GM18861 (cell line): Measurements from ENCODE around the gene ZBTB46.
"Not testable (repeated sequence)": the region's sequence is repeated elsewhere in the genome, so short reads cannot be mapped to it uniquely, and the experiment has no call there.

ENCODE experiments used
- ATAC-seq: cut with Tn5 transposase; IDR thresholded peaks from one replicate; pipeline ENCODE4 v1.9.1; 2021; ENCODE audit not compliant: unreplicated experiment

Gene ZBTB46

DNA sequence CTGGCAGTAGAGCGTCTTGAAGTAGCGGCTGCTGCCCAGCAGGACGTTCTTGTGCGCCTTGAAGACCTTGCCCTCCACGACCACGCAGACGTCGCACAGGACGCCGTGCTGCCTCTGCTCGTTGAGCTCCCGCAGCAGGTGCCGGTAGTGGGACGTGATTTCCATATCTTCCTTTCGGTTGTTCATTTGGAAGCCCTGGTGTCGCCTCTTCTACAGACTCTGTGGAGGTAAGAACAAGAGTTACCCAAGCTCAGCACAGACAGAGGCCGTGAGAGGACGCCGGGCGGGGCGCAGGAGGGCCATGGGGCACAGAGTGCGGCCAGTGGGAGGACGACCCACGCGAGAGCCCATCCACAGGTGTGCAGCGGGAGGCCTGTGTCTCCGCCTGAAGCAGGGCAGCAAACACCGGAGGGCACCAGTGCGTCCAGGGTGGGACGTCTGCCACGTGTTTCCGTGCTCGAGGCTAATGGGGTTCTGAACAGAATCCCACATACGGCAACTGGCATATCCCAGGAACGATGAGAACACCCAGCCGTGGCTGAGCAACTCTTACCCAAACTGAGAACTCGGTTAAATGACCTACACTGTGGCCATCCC, 40.4 kb downstream of the ZBTB46 start:
- no peak for ATAC-seq

DNA sequence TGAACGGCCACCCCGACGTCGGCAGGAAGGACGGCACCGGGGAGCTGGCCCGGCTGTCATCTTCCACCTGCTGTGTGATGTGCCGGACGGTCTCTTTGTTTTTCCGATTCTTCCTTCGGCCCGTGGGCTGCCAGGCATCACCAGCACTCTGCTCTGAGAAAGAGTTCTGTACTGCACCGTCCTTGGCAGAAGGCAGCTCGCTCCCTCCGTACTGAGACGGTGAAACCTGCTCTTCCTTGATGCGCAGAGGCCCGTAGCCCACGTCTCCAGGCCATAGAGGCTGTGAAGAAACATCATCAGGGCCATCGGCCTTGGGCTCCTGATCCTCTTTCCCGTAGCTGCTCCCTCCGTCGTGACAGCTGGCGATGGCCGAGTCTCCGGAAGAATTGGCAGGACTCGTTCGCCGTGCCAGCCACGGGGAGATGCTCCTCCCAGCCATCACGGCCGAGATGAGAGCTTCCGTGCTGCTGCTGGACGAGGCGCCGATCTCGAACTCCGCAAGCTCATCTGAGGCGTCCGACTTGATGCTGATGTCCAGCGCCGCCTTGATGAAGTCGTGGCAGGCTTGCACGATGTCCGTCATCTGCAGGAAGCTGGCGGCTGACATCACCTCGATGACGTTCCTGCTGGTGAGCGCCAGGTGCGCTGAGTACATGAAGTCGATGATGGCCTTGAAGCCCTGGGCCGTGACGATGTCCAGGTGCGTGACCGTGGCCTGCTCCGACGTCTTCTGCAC, 41.1 kb downstream of the ZBTB46 start:
- no peak for ATAC-seq

DNA sequence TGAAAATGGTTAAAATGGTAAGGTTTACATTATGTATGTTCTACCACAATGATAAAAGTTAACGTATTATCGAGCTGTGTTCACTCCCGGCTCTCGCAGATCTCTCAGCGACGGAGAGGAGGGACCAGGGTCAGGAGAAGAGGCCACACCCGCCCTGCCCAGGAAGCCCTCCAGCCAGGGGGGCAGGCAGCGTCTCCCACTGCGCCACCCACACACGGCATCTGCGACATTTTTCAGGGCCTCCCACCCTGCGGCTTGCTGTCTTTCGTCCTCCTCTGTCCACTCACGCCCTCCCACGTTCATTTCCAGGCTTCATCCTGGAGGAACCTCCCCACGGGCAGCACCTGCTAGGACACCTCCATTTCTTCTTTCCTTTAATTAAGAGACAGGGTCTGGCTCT, 43.3 kb downstream of the ZBTB46 start:
- ATAC-seq: no peak

DNA sequence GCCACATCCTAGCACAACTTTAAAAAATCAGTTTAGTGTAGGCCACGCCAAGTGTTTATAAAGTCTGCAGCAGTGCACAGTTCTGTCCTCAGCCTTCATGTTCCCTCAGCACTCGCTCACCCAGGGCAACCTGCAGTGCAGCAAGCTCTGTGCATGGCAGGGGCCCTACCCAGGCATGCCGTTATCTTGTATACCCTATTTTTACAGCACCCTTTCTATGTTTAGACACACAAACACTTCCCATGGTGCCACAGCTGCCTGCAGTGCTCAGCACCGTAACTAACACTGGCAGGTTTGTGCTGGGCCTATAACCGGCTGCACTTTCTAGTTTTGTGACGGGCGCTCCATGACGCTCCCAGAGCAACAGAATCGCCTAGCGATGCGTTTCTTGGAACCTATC, 43.8 kb downstream of the ZBTB46 start:
- no peak for ATAC-seq

DNA sequence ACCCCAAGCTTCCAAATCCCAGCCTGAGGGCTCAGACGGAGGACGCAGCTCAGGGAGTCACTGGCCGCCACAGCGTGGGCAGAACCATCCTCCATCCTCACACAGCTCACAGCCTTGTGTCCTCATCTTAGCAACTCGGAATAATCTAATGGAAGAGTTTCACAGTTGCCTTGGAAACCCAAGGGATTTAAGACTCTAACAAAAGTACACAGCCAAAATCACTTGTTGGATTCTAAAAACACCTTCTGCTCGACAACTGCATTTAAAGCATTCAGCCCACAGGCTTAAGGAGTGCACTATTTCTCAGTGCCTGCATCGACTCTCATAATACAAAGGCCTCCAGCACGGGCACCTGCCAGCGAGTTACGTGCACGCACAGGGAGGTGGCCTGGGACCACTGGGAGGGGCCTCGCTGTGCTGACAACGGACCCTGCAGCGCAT, 45.4 kb downstream of the ZBTB46 start:
- no peak for ATAC-seq

DNA sequence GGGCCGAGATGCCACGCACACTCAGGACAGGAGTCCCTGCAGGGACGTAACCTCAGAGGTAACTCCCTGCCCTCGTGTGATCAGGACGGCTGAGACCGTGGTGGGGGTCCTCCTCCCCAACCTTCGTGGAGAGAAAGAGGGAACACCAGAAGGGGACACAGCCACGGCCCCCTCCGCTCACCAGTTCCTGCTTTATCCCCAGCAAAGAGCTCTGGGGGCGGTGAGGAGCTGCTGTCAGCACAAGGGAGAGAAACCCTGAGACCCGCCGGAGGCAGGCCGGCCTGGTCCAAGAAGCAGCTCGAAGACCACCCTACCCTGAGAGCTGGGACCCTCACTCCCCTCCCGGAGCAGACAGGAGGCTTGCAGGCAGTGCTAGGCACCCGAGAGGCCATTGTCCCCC, 47.1 kb downstream of the ZBTB46 start:
- ATAC-seq: no peak

DNA sequence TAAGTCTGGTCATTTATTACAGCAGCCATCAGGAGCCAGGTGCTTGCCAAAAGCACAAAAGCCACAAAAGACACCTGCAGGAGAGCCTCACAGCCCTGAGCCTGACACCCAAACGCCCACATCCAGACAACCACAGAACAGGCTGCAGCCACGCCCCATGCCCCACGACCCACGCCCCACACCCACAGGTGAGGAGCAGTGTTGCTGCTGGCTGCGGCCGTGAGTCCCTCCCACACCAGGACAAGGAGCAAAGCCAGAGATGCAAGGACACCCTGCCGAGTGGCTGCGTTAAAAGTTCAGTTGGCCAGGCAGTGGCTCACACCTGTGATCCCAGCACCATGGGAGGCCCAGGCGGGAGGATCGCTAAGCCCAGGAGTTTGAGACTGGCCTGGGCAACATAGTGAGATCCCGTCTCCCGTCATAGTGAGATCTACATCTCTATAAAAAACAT, 48.5 kb downstream of the ZBTB46 start:
- ATAC-seq: no peak

DNA sequence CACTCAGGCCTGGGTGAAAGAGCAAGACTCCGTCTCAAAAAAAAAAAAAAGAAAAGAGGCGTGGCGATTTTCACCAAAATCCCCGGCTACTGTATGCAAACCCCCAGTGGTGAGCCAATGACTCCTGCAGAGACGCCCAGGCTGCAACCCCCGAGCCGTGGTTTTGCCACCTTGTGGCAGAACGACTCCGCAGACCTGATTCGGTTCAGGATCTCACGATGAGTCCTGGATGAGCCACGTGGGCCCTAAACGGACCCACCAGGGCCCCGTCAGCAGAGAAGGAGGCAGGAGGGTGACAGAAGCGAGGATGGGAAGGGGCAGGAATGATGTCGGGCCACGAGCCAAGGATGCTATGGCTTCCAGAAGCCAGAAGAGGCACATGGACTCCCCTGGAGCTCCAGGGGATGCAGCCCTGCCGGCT, 49.0 kb downstream of the ZBTB46 start:
- no peak for ATAC-seq

DNA sequence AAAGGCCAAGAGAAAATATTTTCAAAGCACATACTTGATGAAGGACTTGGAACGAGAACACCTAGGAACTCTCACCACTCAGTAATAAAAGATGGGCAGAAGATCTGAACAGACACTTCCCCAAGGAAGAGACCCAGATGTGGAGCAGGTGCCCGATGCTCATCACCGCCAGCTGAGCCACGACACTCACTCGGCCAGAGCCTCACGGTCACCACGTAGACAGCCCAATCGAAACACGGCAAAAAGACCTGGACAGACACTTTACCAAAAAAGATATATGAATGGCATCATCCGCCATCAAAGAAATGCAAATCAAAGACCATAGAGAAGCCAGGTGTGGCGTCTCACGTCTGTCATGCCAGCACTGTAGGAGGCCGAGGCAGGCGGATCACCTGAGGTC, 49.9 kb downstream of the ZBTB46 start:
- no peak for ATAC-seq

DNA sequence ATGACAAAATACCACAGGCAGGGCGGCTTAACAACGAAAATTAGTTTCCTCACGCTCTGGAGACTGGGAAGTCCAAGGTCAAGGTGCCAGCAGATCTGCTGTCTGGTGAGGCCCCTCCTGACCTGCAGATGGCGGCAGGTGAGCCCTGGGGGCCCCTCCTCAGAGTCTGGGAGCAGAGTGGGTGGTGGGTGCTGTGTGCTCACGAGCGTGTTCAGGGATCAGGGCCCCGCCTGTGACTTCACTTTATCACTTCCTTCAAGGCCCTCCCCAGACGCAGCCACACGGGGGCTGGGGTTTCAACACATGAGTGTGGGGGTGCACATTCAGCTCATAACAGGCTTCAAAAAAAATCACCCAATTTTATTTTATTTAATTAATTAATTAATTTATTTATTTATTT, 52.2 kb downstream of the ZBTB46 start:
- ATAC-seq: no peak

DNA sequence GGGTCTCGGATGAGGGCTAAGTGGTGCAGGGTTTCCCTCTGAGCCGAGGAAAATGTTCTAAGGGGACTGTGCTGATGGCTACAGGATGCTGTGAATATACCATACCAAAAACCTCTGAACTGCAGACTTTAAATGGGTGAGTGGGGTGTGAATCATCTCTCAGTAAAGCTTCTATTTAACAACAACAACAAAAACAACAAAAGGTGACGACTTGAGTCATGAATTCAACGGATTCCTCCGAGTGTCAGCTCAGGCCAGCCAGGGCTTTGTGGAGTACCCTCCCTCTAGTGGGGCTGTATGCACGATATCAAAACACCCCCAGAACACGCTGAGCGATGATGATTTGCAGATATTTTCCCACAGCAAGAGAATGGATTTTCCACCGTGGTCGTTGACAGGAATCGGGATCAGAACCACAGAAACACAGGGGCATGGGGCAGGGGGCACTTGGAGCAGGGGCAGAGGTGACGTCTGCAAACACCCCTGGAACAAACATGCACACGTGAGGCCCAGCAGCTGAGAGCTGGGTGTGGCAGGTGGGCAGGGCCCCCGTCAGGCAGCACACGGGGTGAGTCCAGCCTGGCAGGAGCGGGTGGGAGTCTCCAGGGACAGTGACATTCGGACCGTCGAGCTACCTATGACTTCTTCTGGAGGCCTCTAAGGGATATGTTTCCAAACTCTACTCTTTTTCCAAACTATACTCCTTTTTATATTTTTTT, 52.9 kb downstream of the ZBTB46 start:
- no peak for ATAC-seq

DNA sequence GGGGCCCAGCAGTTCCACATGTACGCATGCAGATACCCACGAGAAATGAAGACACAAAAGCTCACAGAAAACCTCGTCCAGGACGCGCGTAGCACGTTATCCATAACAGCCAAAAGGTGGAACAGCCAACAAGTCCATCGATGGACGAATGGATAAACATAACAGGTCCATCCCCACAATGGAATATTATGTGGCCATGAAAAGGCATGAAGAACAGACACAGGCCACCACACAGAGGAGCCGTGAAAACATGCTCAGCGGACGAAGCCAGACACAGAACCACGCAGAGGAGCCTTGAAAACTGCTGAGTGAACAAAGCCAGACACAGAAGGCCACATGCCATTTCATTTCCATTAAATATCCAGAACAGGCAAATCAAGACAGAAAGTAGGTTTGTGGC, 53.5 kb downstream of the ZBTB46 start:
- ATAC-seq: no peak

DNA sequence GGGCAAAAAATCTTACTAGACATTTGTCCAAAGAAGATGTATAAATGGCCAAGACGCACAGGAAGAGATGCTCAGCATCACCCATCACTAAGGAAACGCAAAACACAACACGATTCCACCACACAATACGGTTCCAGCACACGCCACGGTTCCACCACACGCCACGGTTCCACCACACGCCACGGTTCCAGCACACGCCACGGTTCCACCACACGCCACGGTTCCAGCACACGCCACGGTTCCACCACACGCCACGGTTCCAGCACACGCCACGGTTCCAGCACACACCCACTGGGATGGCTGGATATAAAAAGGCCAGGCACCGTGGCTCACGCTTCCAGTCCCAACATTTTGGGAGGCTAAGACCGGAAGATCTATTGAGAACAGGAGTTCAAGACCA, 54.2 kb downstream of the ZBTB46 start:
- not testable (repeated sequence) for ATAC-seq

DNA sequence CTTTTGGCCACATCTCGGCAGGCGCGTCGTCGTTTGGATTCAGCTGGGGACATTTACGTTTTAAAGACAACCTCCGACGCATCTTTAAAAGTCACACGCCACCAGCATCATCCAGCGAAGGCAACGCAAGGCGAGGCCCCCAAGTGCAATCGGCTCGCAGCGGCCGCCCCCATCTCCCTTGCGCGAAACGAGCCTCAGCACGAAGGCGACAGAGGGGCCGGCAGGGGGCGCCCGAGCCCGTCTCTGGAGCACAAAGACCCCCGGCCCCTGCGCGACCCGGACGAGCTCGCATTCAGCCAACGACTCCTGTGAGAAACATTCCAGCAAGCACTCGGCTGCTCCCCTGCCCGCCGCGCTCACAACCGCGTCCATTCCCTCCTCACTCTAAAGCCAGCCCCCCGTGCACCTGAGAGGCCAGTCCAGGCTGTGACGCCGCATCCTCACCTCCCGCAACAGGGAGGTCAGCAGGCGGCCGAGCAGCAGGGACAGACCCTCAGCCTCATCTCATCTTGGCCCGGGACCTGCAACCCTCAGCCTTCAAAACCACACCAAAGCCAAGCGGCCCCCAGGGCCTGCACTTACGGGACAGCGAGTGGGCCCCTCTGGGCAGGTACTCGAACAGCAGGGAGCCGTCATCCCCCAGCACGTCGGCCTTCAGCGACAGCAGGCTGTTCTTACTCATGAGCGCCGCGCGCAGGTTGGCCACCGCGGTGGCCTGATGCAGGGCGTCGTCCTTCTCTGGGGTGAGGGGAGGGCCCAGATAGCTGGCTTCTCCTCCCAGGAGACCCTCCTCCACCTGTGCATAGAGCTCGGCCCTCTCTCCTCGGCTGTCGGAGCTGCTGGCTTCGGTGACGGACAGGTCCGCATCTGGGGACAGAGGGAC, 55.7 kb downstream of the ZBTB46 start:
- no peak for ATAC-seq

DNA sequence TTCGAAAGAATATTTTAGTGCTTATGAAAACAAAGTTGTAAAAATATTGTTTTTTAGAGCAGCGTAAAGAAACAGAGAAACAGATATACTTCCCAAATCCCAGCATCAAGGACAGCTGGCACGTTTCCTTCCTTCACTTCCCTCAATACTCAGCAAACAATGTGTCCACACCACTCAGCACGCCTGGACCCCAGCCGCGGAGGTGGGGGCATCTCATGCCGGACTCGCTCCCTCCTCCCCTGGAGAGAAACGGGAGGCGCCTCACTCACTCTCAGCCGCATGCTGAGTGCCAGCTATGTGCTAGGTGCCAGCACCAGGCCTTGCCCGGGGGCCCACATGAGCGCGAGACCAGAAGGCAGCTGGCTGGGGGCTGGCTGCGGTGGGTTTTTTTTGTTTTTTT, 56.8 kb downstream of the ZBTB46 start:
- no peak for ATAC-seq

DNA sequence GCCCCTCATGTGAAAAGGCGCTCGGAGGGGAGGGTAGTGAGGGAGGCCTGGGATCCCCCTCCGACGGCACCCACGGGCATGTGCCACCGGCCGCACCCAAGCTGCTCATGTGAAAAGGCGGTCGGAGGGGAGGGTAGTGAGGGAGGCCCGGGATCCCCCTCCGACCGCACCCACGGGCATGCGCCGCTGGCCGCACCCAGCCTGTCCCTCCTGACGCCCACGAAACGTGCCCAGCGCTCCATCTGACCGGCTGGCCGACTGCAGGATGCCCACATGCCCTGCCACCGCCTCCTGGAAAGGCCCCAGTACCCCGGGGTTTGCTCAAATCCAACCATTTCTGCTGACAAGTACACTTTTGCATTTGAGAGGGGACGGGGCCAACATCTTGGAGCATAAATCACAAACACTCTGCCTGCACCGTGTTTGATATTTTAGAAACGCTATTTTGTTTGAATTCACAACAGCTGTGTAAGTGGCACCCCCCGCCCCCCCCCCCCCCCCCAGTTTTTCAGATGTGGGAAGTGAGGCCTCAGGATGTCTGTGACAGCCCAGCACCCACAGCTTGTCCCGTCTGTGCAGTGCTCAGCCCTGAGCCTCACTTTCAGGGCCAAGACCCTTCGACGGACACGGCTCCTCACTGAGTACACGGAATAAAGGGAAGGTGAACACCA, 57.4 kb downstream of the ZBTB46 start:
- no peak for ATAC-seq

DNA sequence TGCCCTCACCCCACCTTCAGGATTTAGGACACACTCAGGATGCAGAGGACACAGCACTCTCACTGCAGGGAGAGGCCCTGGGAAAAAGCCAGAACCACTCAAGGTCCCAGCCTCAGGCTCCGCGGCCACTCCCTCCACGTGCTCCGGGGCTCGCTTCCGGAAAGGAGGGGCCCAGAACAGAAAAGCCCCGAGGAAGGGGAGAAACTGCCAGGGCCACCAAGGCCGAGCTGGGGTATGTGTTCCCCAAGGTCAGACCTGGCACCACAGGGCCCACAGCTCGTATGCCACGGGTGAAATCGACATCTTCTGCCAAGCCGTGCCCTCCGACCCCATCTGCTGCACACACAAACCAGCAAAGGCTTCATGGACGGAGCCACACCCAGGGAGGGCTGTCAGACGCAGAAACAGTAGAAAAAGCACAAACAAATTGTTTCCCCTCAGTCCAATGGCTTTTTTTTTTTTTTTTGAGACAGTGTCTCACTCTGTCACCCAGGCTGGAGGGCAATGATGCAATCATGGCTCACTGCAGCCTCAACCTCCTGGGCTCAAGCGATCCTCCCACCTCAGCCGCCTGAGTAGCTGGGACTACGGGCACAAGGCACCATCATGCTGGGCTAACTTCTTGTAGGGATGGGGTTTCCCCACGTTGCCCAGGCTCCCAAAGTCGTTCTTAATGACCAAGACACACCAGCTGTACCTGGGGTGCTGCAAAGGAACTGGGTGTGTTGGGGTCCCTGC, 58.1 kb downstream of the ZBTB46 start:
- ATAC-seq: no peak

DNA sequence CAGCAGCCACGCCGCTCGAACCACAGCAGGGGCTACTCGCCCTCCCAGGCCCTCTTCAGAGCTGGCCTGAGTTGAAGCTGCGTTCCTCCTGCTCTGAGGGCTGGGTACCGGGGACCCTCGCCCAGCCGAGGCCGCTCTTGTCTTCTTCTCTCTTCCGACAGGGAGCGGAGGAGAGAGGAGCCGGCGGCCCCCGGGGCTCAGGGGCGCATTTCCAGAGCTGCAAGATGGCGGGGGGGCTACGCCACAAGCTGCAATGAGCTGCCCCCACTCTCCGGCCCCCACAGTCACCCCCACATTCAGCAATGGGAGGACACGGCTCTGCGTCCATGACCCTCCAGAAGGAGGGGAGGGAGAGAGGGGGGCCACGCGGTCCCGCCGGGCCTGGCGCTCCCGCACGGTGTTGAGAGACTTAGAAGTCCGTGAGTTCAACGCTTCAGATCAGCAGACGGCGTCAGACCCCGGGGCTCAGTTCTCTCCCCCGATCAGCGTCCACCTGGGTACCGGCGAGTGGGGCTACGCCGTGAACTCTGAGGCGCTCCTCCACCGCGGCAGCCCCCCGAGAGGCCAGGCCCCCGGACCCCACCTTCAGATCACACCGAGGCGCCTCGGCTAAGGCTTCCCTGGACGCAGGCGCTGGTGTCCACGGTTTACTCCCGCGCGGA, 59.9 kb downstream of the ZBTB46 start:
- no peak for ATAC-seq

DNA sequence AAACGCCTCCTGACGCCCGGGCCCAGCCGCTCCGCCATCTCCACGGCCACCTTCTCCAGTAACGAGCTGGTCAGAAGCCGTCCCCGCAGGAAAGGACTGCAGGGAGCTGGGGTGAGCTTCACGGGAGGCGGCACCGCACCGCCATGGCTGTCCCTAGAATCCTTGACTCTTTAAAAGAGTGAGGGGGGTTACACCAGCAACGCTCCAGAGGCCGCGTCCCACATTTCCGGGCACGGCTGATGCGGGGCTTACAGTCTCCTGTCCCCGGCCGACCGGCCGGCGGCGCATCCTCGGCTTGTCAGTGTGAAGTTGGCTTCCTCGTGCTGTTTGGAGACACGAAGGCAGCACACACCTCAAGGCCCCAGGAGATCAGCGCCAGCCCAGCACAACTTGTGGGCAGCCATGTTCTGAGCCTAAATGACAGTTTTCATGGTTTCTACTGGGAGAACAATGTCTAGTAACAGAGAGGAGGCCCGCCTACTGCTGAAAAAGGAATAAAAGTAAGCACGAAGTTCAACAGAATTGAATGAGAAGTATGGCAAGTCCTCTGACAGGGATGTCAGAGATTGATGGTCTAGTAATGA, 61.1 kb downstream of the ZBTB46 start:
- ATAC-seq: no peak
